ENCODE measurements around the gene ADH7.

DNA sequence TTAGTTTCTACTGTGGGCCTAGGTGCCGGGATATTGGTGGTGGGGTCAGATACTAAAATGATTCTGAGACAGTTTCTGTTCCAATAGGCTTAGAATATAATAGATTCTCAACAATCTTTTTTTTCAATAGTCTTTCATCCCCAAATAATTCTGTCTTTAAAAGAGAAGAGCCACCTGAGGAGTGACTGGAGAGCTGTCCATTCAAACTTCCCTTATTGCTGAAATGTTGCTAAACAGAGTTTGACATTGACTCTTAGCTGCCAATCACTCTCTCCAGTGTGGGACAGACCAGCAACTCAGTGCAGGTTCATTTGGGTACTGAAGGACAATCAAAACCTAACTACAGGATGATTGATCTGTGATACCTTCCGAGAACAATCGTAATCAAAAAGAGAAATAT is 12.4 kb upstream of the ADH7 start:
- TF ChIP-seq POLR2A (IDR thresholded peaks at IDR 0.05; ENCODE audit: low read depth, low read length) (no peak), POLR2AphosphoS5 (IDR thresholded peaks at IDR 0.05; ENCODE audit: low read depth, low read length) (no peak), PAX5 (IDR thresholded peaks at IDR 0.05; ENCODE audit: insufficient read depth, low read length, severe bottlenecking) (no peak), TAF1 (IDR thresholded peaks at IDR 0.05; ENCODE audit: low read depth, low read length) (no peak), SPI1 (IDR thresholded peaks at IDR 0.05; ENCODE audit: low read depth, low read length) (no peak), POU2F2 (IDR thresholded peaks at IDR 0.05; ENCODE audit: low read depth, low read length) (no peak)
